GM23248 (cell line): ENCODE results near the gene DPY19L1. TPM values are rescaled to one million over a fixed set of nuclear protein-coding genes. Genes with fewer than 3 reads are reported as not detected.
"Not testable (repeated sequence)": the region's sequence is repeated elsewhere in the genome, so short reads cannot be mapped to it uniquely, and the experiment has no call there.

ENCODE experiments used
- DNase-seq: peaks from one replicate; pipeline ENCODE4 v3.0.0-alpha.2; 2015
- H2AFZ ChIP-seq: fragments of 200-600 bp; sonication (generic); 2 replicates; pipeline ENCODE4 v1.6.1; 2016; ENCODE audit warnings: antibody characterized with exemption
- H3F3A ChIP-seq: fragments of 200-600 bp; sonication (generic); 2 replicates; pipeline ENCODE4 v1.6.1; 2016; ENCODE audit warnings: mild to moderate bottlenecking, antibody characterized with exemption, mixed run types; ENCODE audit not compliant: insufficient read depth
- H3K27ac ChIP-seq: fragments of 200-600 bp; sonication (generic); 2 replicates; pipeline ENCODE4 v1.5.1; 2016; ENCODE audit warnings: mild to moderate bottlenecking
- H3K27me3 ChIP-seq: fragments of 200-600 bp; sonication (generic); replicated peaks from 2 replicates; pipeline ENCODE4 v1.6.1; 2016; ENCODE audit warnings: mild to moderate bottlenecking; ENCODE audit not compliant: insufficient read depth
- H3K36me3 ChIP-seq: fragments of 200-600 bp; sonication (generic); 2 replicates; pipeline ENCODE4 v1.6.1; 2016; ENCODE audit warnings: low read depth, mild to moderate bottlenecking
- H3K4me1 ChIP-seq: fragments of 200-600 bp; sonication (generic); 2 replicates; pipeline ENCODE4 v1.6.1; 2016; ENCODE audit warnings: mild to moderate bottlenecking; ENCODE audit not compliant: insufficient read depth
- H3K4me2 ChIP-seq: fragments of 200-600 bp; sonication (generic); one replicate; pipeline ENCODE4 v1.6.1; 2016; ENCODE audit warnings: mild to moderate bottlenecking; ENCODE audit not compliant: unreplicated experiment
- H3K4me3 ChIP-seq: fragments of 200-600 bp; sonication (generic); 2 replicates; pipeline ENCODE4 v1.5.1; 2016; ENCODE audit warnings: mild to moderate bottlenecking
- H3K79me2 ChIP-seq: fragments of 200-600 bp; sonication (generic); 2 replicates; pipeline ENCODE4 v1.6.1; 2016; ENCODE audit warnings: mild to moderate bottlenecking; ENCODE audit not compliant: insufficient read depth
- H3K9ac ChIP-seq: fragments of 200-600 bp; sonication (generic); 2 replicates; pipeline ENCODE4 v1.6.1; 2016; ENCODE audit warnings: mild to moderate bottlenecking
- H3K9me2 ChIP-seq: fragments of 200-600 bp; sonication (generic); 2 replicates; pipeline ENCODE4 v1.6.1; 2016; ENCODE audit warnings: mixed run types, mild to moderate bottlenecking, moderate library complexity; ENCODE audit not compliant: insufficient read depth
- H3K9me3 ChIP-seq: fragments of 200-600 bp; sonication (generic); one replicate; pipeline ENCODE4 v1.6.1; 2017; ENCODE audit warnings: low read depth
- H4K20me1 ChIP-seq: fragments of 200-600 bp; sonication (generic); 2 replicates; pipeline ENCODE4 v1.6.0; 2016; ENCODE audit not compliant: insufficient read depth
- EZH2phosphoT487 ChIP-seq: fragments of 200-600 bp; sonication (generic); IDR thresholded peaks from 2 replicates; pipeline ENCODE4 v1.6.1; 2018; ENCODE audit warnings: antibody characterized with exemption, moderate library complexity, mild to moderate bottlenecking, low read depth; ENCODE audit not compliant: insufficient read depth
- WGBS, 2 experiments: methylation state at CpG; one replicate each; pipeline ENCODE4 v1.1.6; 2015 to 2017; ENCODE audit warnings: low lambda C conversion rate in 2 of 2, low coverage in 1 of 2; ENCODE audit errors: missing lambda C conversion rate in 2 of 2; 5-methylcytosine and 5-hydroxymethylcytosine counted together
- in situ Hi-C: fragments of 300-500 bp; cut with MboI; formaldehyde crosslinking; loops from 2 replicates; pipeline ENCODE4 v1.15.0; 2020
- polyA plus RNA-seq: library from polyadenylated mRNA; unstranded; fragments of >200 nt; fragmentation: Nextera tagmentation; extraction: Ambion mirVana; gene quantifications from 2 replicates; pipeline ENCODE4 v1.2.1, GENCODE V29; 2016
- total RNA-seq: library from RNA; depleted of rRNA; stranded (reverse); fragments of >200 nt; shearing (Covaris generic); gene quantifications from 2 replicates; pipeline ENCODE4 v1.2.3, GENCODE V29; 2014

Gene DPY19L1
- total and polyA plus RNA-seq, 2 experiments from 2014 or later: 3.0 to 33.8 TPM

DNA sequence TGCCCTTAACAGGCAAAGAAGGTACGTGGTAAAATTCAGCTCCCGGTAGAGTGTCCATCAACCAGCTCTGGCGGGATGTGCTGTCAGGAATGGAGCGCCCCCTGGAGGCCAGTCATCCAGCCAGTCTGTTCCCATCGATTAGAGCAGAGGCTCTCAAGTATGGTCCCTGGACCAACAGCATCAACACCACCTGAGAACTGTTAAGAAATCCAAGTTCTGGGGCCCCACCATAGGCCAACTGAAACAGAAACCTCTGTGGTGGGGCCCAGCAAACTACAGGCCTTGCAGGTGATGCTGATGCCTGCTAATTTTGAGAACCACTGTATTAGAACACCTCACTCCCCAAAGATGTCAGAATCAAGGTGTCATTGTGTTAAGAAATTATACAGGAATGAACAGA is 109.2 kb downstream of the DPY19L1 start:
- no peaks in the 10 kb centered on the region for H3K4me1 ChIP-seq
- H3F3A ChIP-seq: no peaks in the 10 kb centered on the region
- no peaks in the 10 kb centered on the region for H3K9me3 ChIP-seq
- no peaks in the 10 kb centered on the region; the same call in 1 of the 2 replicates for H3K27me3 ChIP-seq
- in situ Hi-C loops: no loop called here
- no peak overlapping the region for H3K4me3 ChIP-seq
- H2AFZ ChIP-seq: no peak overlapping the region
- no peaks in the 10 kb centered on the region for H3K9me2 ChIP-seq
- H3K36me3 ChIP-seq: no peaks in the 10 kb centered on the region
- H3K27ac ChIP-seq: no peak overlapping the region
- no peaks in the 10 kb centered on the region for H3K79me2 ChIP-seq
- no peak overlapping the region for H3K9ac ChIP-seq
- DNase-seq: peak; percentile 28
- no peaks in the 10 kb centered on the region for H4K20me1 ChIP-seq
- no peak overlapping the region for H3K4me2 ChIP-seq
- TF ChIP-seq EZH2phosphoT487: no peak
- WGBS, 2 experiments: 55 to 59% methylated on average over 5 of the region's 5 CpGs

DNA sequence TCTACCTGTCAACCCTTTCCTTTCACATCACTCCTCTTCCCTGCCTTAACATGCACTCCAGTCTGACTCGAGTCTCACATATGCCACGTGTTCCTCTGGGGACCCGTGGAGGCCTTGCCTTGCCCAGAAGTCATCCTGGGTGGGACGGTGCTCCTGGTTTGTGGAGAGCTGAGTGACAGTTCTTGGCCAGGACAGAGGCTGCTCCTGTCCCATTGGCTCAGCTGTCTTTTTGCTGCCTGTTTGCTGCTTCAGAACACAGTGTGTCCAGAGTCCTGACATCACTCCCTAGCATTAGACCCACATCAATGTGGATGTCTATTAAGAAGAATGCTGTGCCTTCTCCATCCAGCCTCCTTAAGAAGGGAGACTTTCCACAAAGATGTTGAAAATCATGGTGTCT is 116.8 kb downstream of the DPY19L1 start:
- H3K4me3 ChIP-seq, H3K9me2 ChIP-seq, in situ Hi-C loops, H3K36me3 ChIP-seq, H3K27me3 ChIP-seq, H3K27ac ChIP-seq, DNase-seq, H2AFZ ChIP-seq, H3F3A ChIP-seq, H3K4me2 ChIP-seq, H3K9me3 ChIP-seq, H3K4me1 ChIP-seq, H3K79me2 ChIP-seq, H3K9ac ChIP-seq, H4K20me1 ChIP-seq: not testable (repeated sequence)
- WGBS, 2 experiments: 55 to 62% methylated on average over 4 of the region's 4 CpGs

DNA sequence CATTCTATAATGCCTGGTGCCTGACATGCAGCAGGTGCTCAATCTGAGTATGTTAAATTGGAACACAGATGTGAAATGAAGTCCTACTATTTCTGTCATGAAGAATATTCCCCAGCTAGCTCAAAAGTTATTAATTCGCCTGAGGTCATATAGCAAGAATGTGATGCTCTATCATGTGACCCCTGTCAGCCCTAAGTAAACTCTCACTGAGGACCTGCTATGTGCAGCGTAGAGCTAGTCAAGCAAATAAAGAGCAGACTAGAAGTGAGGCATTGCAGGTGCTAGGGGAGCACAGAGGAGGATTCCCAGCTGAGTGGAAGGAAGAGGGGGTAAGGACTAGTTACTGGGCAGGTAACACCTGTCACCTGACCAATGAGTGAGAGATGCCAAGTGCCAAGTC is 118.2 kb downstream of the DPY19L1 start:
- H3K4me1 ChIP-seq, H3K9me3 ChIP-seq, H4K20me1 ChIP-seq, H3K9ac ChIP-seq, H3K36me3 ChIP-seq, H3K27me3 ChIP-seq, H3K4me2 ChIP-seq, H2AFZ ChIP-seq, H3K79me2 ChIP-seq, H3F3A ChIP-seq, H3K27ac ChIP-seq, DNase-seq, H3K4me3 ChIP-seq, in situ Hi-C loops, H3K9me2 ChIP-seq: not testable (repeated sequence)
- WGBS, 2 experiments: 44 to 50% methylated on average over 2 of the region's 2 CpGs

GRCh38 chr7:34918198-34918861 is 119.0 kb downstream of the DPY19L1 start:
- H2AFZ ChIP-seq, in situ Hi-C loops, H3K9me3 ChIP-seq, H3F3A ChIP-seq, H3K4me2 ChIP-seq, H3K9me2 ChIP-seq, H4K20me1 ChIP-seq, H3K9ac ChIP-seq, H3K36me3 ChIP-seq, H3K79me2 ChIP-seq, H3K4me3 ChIP-seq, DNase-seq, H3K27ac ChIP-seq, H3K27me3 ChIP-seq, H3K4me1 ChIP-seq: not testable (repeated sequence)
- WGBS, 2 experiments: 0 to 4% methylated on average over 3 to 6 of the region's 6 CpGs

- H3K27me3 ChIP-seq, H2AFZ ChIP-seq, H3K4me2 ChIP-seq, H4K20me1 ChIP-seq, H3K4me3 ChIP-seq, H3F3A ChIP-seq, DNase-seq, H3K36me3 ChIP-seq, H3K9me3 ChIP-seq, H3K9me2 ChIP-seq, H3K27ac ChIP-seq, H3K4me1 ChIP-seq, H3K9ac ChIP-seq, in situ Hi-C loops, H3K79me2 ChIP-seq: not testable (repeated sequence)
- WGBS, 2 experiments: 7 to 10% methylated on average over 4 of the region's 4 CpGs
These were observed 119.8 kb downstream of the DPY19L1 start for GRCh38 chr7:34917515-34917914.
